Measurements from ENCODE around the gene EXOC3L4.

- TF ChIP-seq CTCF (IDR thresholded peaks at IDR 0.05): no peak
- peak in 1 of 2 donors; percentile 18 for TF ChIP-seq POLR2A (IDR thresholded peaks at IDR 0.05)
Measured at GRCh38 chr14:103130965-103131364, 36.4 kb downstream of the EXOC3L4 start.
